Inferior parietal cortex (tissue), 1 donor: Measurements from ENCODE around the gene NPRL2.

ENCODE experiments used
- DNase-seq: peaks from one replicate; pipeline ENCODE4 v3.0.0-alpha.2; 2016; ENCODE audit errors: extremely low spot score

NPRL2 gene

GRCh38 chr3:50350213-50350526 lies 405 bp downstream of the NPRL2 start:
- DNase-seq = no peak

GRCh38 chr3:50347187-50347813 lies 3.3 kb downstream of the NPRL2 start:
- DNase-seq = peak; percentile 75

- no peak for DNase-seq
Measured at GRCh38 chr3:50345586-50346234, 4.9 kb downstream of the NPRL2 start, which contains the start of gene ZMYND10. Gene ZMYND10, minus strand, starts transcription at chr3:50345732. Its CDS starts 153 bp downstream, at chr3:50345579.

- DNase-seq = no peak
Measured at GRCh38 chr3:50345008-50345407, 5.6 kb downstream of the NPRL2 start.

GRCh38 chr3:50342813-50343633 lies 7.6 kb downstream of the NPRL2 start:
- DNase-seq = no peak

- DNase-seq = no peak
Measured at GRCh38 chr3:50341996-50342650, 8.5 kb downstream of the NPRL2 start.

- no peak for DNase-seq
Measured at GRCh38 chr3:50341537-50341936, 9.0 kb downstream of the NPRL2 start.

GRCh38 chr3:50340448-50341329 lies 9.9 kb downstream of the NPRL2 start, which contains the start of gene RASSF1:
Gene RASSF1, minus strand, starts transcription at chr3:50340836. Its CDS starts 31 bp downstream, at chr3:50340805.
- no peak for DNase-seq

- DNase-seq = no peak
Measured at GRCh38 chr3:50340147-50340447, 10.5 kb downstream of the NPRL2 start.

GRCh38 chr3:50339485-50340146 lies 11.0 kb downstream of the NPRL2 start:
- DNase-seq = no peak

- no peak for DNase-seq
Measured at GRCh38 chr3:50338965-50339364, 11.6 kb downstream of the NPRL2 start.

GRCh38 chr3:50337175-50337861 lies 13.3 kb downstream of the NPRL2 start:
- peak; percentile 94 for DNase-seq

GRCh38 chr3:50336452-50337174 lies 14.0 kb downstream of the NPRL2 start:
- no peak for DNase-seq

- DNase-seq = no peak
Measured at GRCh38 chr3:50334339-50335075, 16.1 kb downstream of the NPRL2 start.

GRCh38 chr3:50333744-50334328 lies 16.7 kb downstream of the NPRL2 start:
- no peak for DNase-seq

GRCh38 chr3:50331364-50331907 lies 19.1 kb downstream of the NPRL2 start:
- no peak for DNase-seq

- DNase-seq = no peak
Measured at GRCh38 chr3:50330330-50330729, 20.2 kb downstream of the NPRL2 start.
